Loucy (cell line): ENCODE measurements around the gene ARHGDIB.

Experiments used
- H2AFZ ChIP-seq: fragments of 200-600 bp; sonication (generic); 2 replicates; pipeline ENCODE4 v1.6.0; 2016; ENCODE audit warnings: antibody characterized with exemption, mild to moderate bottlenecking, low read length, moderate library complexity
- H3F3A ChIP-seq: fragments of 200-600 bp; 2 replicates; pipeline ENCODE4 v1.6.0; 2016; ENCODE audit warnings: antibody characterized with exemption, low read depth, mild to moderate bottlenecking
- H3K27me3 ChIP-seq: fragments of 200-600 bp; sonication (generic); 2 replicates; pipeline ENCODE4 v1.6.1; 2014; ENCODE audit warnings: low read length, mild to moderate bottlenecking; ENCODE audit not compliant: insufficient read depth, poor library complexity, severe bottlenecking
- H3K36me3 ChIP-seq: fragments of 200-600 bp; sonication (generic); 2 replicates; pipeline ENCODE4 v1.6.1; 2016; ENCODE audit warnings: low read length; ENCODE audit not compliant: insufficient read depth
- H3K4me1 ChIP-seq: fragments of 200-600 bp; sonication (generic); 2 replicates; pipeline ENCODE4 v1.5.1; 2014; ENCODE audit warnings: low read length, mild to moderate bottlenecking; ENCODE audit not compliant: insufficient read depth, poor library complexity, severe bottlenecking
- H3K4me2 ChIP-seq: fragments of 200-600 bp; sonication (generic); 2 replicates; pipeline ENCODE4 v1.6.0; 2014; ENCODE audit warnings: antibody characterized with exemption, low read length, low read depth, mild to moderate bottlenecking; ENCODE audit not compliant: poor library complexity, severe bottlenecking
- H3K4me3 ChIP-seq: fragments of 200-600 bp; sonication (generic); 2 replicates; pipeline ENCODE4 v1.5.1; 2014; ENCODE audit warnings: low read length, mild to moderate bottlenecking, mixed read lengths; ENCODE audit not compliant: poor library complexity, severe bottlenecking
- H3K79me2 ChIP-seq: fragments of 200-600 bp; sonication (generic); 2 replicates; pipeline ENCODE4 v1.6.1; 2014; ENCODE audit warnings: low read length; ENCODE audit not compliant: insufficient read depth
- H3K9ac ChIP-seq: fragments of 200-600 bp; sonication (generic); 2 replicates; pipeline ENCODE4 v1.6.0; 2014; ENCODE audit warnings: mild to moderate bottlenecking, low read depth, low read length, moderate library complexity; ENCODE audit not compliant: poor library complexity, severe bottlenecking
- H3K9me2 ChIP-seq: fragments of 200-600 bp; sonication (generic); replicated peaks from 2 replicates; pipeline ENCODE4 v1.6.1; 2016; ENCODE audit warnings: low read depth, low read length, mixed read lengths
- H3K9me3 ChIP-seq: fragments of 200-600 bp; sonication (generic); 2 replicates; pipeline ENCODE4 v1.6.1; 2014; ENCODE audit warnings: mild to moderate bottlenecking, antibody characterized with exemption, low read length, low read depth; ENCODE audit not compliant: insufficient read depth
- H4K20me1 ChIP-seq: fragments of 200-600 bp; sonication (generic); 2 replicates; pipeline ENCODE4 v1.6.0; 2014; ENCODE audit warnings: antibody characterized with exemption, low read length, mild to moderate bottlenecking; ENCODE audit not compliant: insufficient read depth, poor library complexity, severe bottlenecking
- CTCF ChIP-seq: fragments of 200-600 bp; sonication (generic); conservative IDR thresholded peaks from 2 replicates; pipeline ENCODE4 v1.5.1; 2014; ENCODE audit warnings: mild to moderate bottlenecking, antibody characterized with exemption, low read length
- EZH2phosphoT487 ChIP-seq: fragments of 200-600 bp; IDR thresholded peaks from 2 replicates; pipeline ENCODE4 v1.6.1; 2018; ENCODE audit warnings: antibody characterized with exemption, mild to moderate bottlenecking, moderate library complexity, borderline replicate concordance

The ARHGDIB gene

DNA sequence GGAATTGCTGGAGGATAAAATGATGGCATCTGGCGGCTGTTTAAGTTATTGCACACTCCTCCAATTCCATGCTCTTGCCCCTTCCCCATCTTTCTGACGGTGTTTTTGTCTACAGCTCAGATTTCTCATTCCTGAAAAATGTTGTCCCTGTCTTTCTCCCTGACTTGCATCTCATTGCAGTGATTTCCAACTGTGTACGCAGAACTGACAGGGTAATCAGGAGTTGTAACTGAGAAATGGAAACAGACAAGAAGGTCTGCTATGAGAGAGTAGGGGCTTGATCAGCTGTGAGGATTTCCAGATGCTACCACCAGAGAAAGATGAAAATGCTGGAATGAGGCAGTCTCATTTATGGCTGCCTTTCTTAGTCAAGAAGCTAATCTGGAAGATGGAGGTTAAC, 24.4 kb downstream of the ARHGDIB start:
- TF ChIP-seq CTCF (no peak), EZH2phosphoT487 (no peak)
- peaks cover 9% of the 10 kb centered on the region; the same call in 1 of the 2 replicates for H3F3A ChIP-seq
- H3K9me3 ChIP-seq, result no peaks in the 10 kb centered on the region
- peaks cover 25% of the 10 kb centered on the region for H3K36me3 ChIP-seq
- no peak overlapping the region for H3K9ac ChIP-seq
- no peaks in the 10 kb centered on the region for H3K9me2 ChIP-seq
- no peak overlapping the region for H2AFZ ChIP-seq
- H3K4me1 ChIP-seq, result peaks cover 26% of the 10 kb centered on the region
- H3K79me2 ChIP-seq, result no peaks in the 10 kb centered on the region
- no peak overlapping the region for H3K4me2 ChIP-seq
- H3K27me3 ChIP-seq, result no peaks in the 10 kb centered on the region
- H4K20me1 ChIP-seq, result peaks cover 5% of the 10 kb centered on the region
- no peak overlapping the region for H3K4me3 ChIP-seq

DNA sequence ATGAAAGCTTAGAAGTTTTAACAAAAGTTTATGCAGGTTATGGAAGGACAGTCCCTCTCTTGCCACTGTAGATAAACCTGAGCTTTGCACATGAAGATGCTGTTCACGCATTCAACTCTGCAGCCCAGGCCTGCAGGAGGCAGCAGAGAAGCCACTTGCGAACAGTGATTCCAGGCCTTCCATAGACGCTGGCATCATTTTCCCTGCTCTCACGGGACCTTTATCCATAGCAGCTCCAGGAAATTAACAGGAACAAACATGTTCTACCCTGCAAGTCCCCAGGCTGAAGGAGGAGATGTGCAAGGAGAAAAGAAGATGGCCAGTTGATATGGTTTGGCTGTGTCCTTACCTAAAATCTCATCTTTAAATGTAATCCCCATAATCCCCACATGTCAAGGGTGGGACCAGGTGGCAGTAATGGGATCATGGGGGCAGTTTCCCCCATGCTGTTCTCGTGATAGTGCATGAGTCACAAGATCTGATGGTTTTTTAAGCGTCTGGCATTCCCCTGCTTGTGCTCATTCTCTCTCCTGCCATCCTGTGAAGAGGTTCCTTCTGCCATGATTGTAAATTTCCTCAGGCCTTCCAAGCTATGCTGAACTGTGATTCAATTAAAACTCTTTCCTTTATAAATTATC, 25.1 kb downstream of the ARHGDIB start:
- Histone ChIP-seq H3K4me2 (no peak overlapping the region), H3K36me3 (peaks cover 18% of the 10 kb centered on the region; the same call in 1 of the 2 replicates)

DNA sequence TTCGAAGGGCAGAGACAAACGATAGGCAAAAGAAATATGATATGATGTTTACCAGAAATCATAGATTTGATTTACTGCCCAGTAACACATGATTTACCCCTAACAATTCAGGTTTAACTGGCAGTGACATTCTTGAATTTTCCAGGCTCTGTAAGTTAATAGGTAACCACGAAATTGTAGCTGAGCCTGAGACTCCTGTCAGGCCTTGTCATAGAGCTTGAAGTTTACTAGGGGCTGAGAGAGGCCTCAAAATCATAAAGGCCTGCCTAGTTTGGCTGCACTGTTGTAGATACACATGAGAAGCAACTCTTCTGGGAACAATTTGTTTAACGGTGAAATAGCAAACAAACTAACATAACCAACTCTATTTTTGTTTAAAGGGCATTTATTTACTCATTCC, 26.4 kb downstream of the ARHGDIB start:
- H4K20me1 ChIP-seq, result no peaks in the 10 kb centered on the region
- no peaks in the 10 kb centered on the region for H3K27me3 ChIP-seq
- no peak overlapping the region for H3K9ac ChIP-seq
- no peaks in the 10 kb centered on the region for H3K79me2 ChIP-seq
- peaks cover 7% of the 10 kb centered on the region; the same call in 1 of the 2 replicates for H3K36me3 ChIP-seq
- no peak overlapping the region for H2AFZ ChIP-seq
- H3K4me2 ChIP-seq, result no peak overlapping the region
- no peaks in the 10 kb centered on the region for H3K9me2 ChIP-seq
- no peaks in the 10 kb centered on the region for H3K9me3 ChIP-seq
- no peaks in the 10 kb centered on the region for H3F3A ChIP-seq
- TF ChIP-seq EZH2phosphoT487 (no peak), CTCF (no peak)
- no peak overlapping the region for H3K4me3 ChIP-seq
- peaks cover 26% of the 10 kb centered on the region for H3K4me1 ChIP-seq

More for the DNA sequence above, 25.1 kb downstream of the ARHGDIB start:
- H3K9ac ChIP-seq, result no peak overlapping the region
- no peaks in the 10 kb centered on the region for H3K79me2 ChIP-seq
- H3K9me3 ChIP-seq, result no peaks in the 10 kb centered on the region
- H3K4me1 ChIP-seq, result peaks cover 26% of the 10 kb centered on the region
- H3K4me3 ChIP-seq, result no peak overlapping the region
- H2AFZ ChIP-seq, result no peak overlapping the region
- H3K27me3 ChIP-seq, result no peaks in the 10 kb centered on the region
- TF ChIP-seq EZH2phosphoT487, result no peak
- peak; percentile 60 for TF ChIP-seq CTCF
- H3F3A ChIP-seq, result peaks cover 2% of the 10 kb centered on the region; the same call in 1 of the 2 replicates
- H4K20me1 ChIP-seq, result no peaks in the 10 kb centered on the region
- no peaks in the 10 kb centered on the region for H3K9me2 ChIP-seq
